ENCODE results near the gene PDSS1.

DNA sequence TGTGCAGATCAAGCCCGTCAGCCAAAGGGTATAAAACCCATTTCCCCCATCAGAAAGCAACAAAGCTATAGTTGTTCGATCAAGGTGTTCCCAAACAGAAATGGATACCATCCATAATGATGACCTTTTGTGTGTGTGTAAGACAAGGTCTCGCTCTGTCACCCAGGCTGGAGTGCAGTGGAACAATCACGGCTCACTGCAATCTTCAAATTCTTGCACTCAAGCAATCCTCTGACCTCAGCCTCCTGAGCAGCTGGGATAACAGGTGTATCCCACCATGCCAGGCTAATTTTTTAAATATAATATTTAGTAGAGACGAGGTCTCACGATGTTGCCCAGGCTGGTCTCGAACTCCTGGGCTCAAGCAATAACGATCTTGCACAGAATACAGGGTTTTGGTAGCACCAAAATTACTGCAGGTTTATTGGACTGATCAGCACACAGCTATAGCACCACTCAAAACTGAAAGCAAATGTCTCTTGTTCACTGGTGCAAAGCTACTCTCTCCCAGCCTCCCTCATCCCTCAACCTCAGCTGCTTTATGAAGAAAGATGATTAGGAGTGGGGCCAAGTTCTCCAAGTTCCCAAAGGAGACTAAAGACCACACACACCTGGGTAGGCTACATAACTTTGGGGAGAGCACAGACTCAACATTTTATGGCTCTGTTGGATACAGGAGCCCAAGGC lies 82.7 kb downstream of the PDSS1 start:
- TF ChIP-seq, protein P1, sequence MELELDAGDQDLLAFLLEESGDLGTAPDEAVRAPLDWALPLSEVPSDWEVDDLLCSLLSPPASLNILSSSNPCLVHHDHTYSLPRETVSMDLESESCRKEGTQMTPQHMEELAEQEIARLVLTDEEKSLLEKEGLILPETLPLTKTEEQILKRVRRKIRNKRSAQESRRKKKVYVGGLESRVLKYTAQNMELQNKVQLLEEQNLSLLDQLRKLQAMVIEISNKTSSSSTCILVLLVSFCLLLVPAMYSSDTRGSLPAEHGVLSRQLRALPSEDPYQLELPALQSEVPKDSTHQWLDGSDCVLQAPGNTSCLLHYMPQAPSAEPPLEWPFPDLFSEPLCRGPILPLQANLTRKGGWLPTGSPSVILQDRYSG (tag; conservative IDR thresholded peaks at IDR 0.05; ENCODE audit: low read depth) = no peak
- TF ChIP-seq CTCF (IDR thresholded peaks at IDR 0.05 in 2 of 3, conservative IDR thresholded peaks at IDR 0.05 in 1 of 3; ENCODE audit: insufficient read depth in 2 of 3, low read depth in 1 of 3, low read length in 3 of 3) (no peak), POLR2A (conservative IDR thresholded peaks at IDR 0.05) (no peak), RAD21 (CRISPR knock-in tag; conservative IDR thresholded peaks at IDR 0.05 in 1 of 2, IDR thresholded peaks at IDR 0.05 in 1 of 2) (no peak), BRCA1 (IDR thresholded peaks at IDR 0.05) (no peak), BRCA1 (CRISPR knock-in tag; IDR thresholded peaks at IDR 0.05) (no peak), ATF6 (CRISPR knock-in tag; IDR thresholded peaks at IDR 0.05) (no peak), TAF15 (IDR thresholded peaks at IDR 0.05; ENCODE audit: low read depth, low read length) (no peak), CREB1 (IDR thresholded peaks at IDR 0.05) (no peak), CREB1 (CRISPR knock-in tag; IDR thresholded peaks at IDR 0.05) (no peak), MEF2A (IDR thresholded peaks at IDR 0.05; ENCODE audit: control insufficient read depth, low read depth, low read length) (no peak), CEBPB (tag; IDR thresholded peaks at IDR 0.05) (no peak)
- TF ChIP-seq, protein P2, sequence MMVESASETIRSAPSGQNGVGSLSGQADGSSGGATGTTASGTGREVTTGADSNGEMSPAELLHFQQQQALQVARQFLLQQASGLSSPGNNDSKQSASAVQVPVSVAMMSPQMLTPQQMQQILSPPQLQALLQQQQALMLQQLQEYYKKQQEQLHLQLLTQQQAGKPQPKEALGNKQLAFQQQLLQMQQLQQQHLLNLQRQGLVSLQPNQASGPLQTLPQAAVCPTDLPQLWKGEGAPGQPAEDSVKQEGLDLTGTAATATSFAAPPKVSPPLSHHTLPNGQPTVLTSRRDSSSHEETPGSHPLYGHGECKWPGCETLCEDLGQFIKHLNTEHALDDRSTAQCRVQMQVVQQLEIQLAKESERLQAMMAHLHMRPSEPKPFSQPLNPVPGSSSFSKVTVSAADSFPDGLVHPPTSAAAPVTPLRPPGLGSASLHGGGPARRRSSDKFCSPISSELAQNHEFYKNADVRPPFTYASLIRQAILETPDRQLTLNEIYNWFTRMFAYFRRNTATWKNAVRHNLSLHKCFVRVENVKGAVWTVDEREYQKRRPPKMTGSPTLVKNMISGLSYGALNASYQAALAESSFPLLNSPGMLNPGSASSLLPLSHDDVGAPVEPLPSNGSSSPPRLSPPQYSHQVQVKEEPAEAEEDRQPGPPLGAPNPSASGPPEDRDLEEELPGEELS (CRISPR knock-in tag; IDR thresholded peaks at IDR 0.05; ENCODE audit: borderline replicate concordance) = no peak

All from K562 (cell line).